Measurements from ENCODE around the gene CLBA1.

GRCh38 chr14:105014032-105014431, 28.4 kb downstream of the CLBA1 start:
- no peak for TF ChIP-seq CTCF (IDR thresholded peaks at IDR 0.05)
- TF ChIP-seq EZH2phosphoT487 (IDR thresholded peaks at IDR 0.05) = no peak
- no peak for TF ChIP-seq EZH2 (IDR thresholded peaks at IDR 0.05)
